MM.1S (cell line): ENCODE results near the gene MYMK.

ENCODE experiments used
- DNase-seq: peaks from one replicate; pipeline ENCODE4 v3.0.0-alpha.2; 2015
- H2AFZ ChIP-seq: fragments of 300-600 bp; sonication (generic); 2 replicates; pipeline ENCODE4 v1.6.0; 2016; ENCODE audit warnings: antibody characterized with exemption, low read length
- H3F3A ChIP-seq: fragments of 300-600 bp; sonication (generic); 2 replicates; pipeline ENCODE4 v1.6.1; 2016; ENCODE audit warnings: mild to moderate bottlenecking, antibody characterized with exemption, low read length, moderate library complexity, mixed read lengths; ENCODE audit not compliant: insufficient read depth
- H3K27ac ChIP-seq: fragments of 300-600 bp; sonication (generic); 2 replicates; pipeline ENCODE4 v1.5.1; 2016; ENCODE audit warnings: mild to moderate bottlenecking, low read length
- H3K27me3 ChIP-seq: fragments of 300-600 bp; sonication (generic); replicated peaks from 2 replicates; pipeline ENCODE4 v1.6.0; 2016; ENCODE audit warnings: low read length; ENCODE audit not compliant: insufficient read depth
- H3K36me3 ChIP-seq: fragments of 300-600 bp; sonication (generic); replicated peaks from 2 replicates; pipeline ENCODE4 v1.6.1; 2016; ENCODE audit warnings: mild to moderate bottlenecking, low read length, mixed read lengths; ENCODE audit not compliant: insufficient read depth
- H3K4me1 ChIP-seq: fragments of 300-600 bp; sonication (generic); 2 replicates; pipeline ENCODE4 v1.6.1; 2016; ENCODE audit warnings: low read length, mixed read lengths
- H3K4me2 ChIP-seq: fragments of 300-600 bp; sonication (generic); 2 replicates; pipeline ENCODE4 v1.6.0; 2016; ENCODE audit warnings: low read depth, low read length
- H3K4me3 ChIP-seq: fragments of 300-600 bp; sonication (generic); 2 replicates; pipeline ENCODE4 v1.5.1; 2016; ENCODE audit warnings: low read length, mixed read lengths
- H3K79me2 ChIP-seq: fragments of 300-600 bp; sonication (generic); 2 replicates; pipeline ENCODE4 v1.6.1; 2016; ENCODE audit warnings: mixed run types, low read length, mixed read lengths
- H3K9ac ChIP-seq: fragments of 300-600 bp; sonication (generic); 2 replicates; pipeline ENCODE4 v1.6.1; 2016; ENCODE audit warnings: low read length, mixed read lengths
- H3K9me2 ChIP-seq: fragments of 300-600 bp; sonication (generic); replicated peaks from 2 replicates; pipeline ENCODE4 v1.6.1; 2016; ENCODE audit warnings: mild to moderate bottlenecking, low read length, mixed read lengths; ENCODE audit not compliant: insufficient read depth
- H3K9me3 ChIP-seq: fragments of 300-600 bp; sonication (generic); replicated peaks from 2 replicates; pipeline ENCODE4 v1.6.1; 2016; ENCODE audit warnings: mild to moderate bottlenecking, low read length, mixed read lengths; ENCODE audit not compliant: insufficient read depth
- H4K20me1 ChIP-seq: fragments of 300-600 bp; sonication (generic); 2 replicates; pipeline ENCODE4 v1.6.1; 2016; ENCODE audit warnings: mild to moderate bottlenecking, low read length, moderate library complexity, mixed read lengths; ENCODE audit not compliant: insufficient read depth
- CTCF ChIP-seq: fragments of 300-600 bp; sonication (generic); IDR thresholded peaks from 2 replicates; pipeline ENCODE4 v1.5.1; 2016; ENCODE audit warnings: antibody characterized with exemption, low read length, mixed read lengths
- EZH2 ChIP-seq: fragments of 300-600 bp; sonication (generic); optimal IDR thresholded peaks from 2 replicates; pipeline ENCODE3; 2017; ENCODE audit warnings: low read depth, mild to moderate bottlenecking, antibody characterized with exemption, low read length, mixed read lengths
- EZH2phosphoT487 ChIP-seq: fragments of 300-600 bp; sonication (generic); IDR thresholded peaks from 2 replicates; pipeline ENCODE4 v1.6.1; 2018; ENCODE audit warnings: antibody characterized with exemption, low read length

Gene MYMK

GRCh38 chr9:133527444-133527920 is 2.7 kb upstream of the MYMK start:
- H3K4me3 ChIP-seq, result no peak overlapping the region
- no peak overlapping the region for H3K4me2 ChIP-seq
- H3K36me3 ChIP-seq, result no peaks in the 10 kb centered on the region
- no peak for DNase-seq
- no peaks in the 10 kb centered on the region for H3K4me1 ChIP-seq
- no peaks in the 10 kb centered on the region for H3K79me2 ChIP-seq
- peaks cover 96% of the 10 kb centered on the region for H3K27me3 ChIP-seq
- H2AFZ ChIP-seq, result no peak overlapping the region
- no peak overlapping the region for H3K27ac ChIP-seq
- H3K9ac ChIP-seq, result no peak overlapping the region
- no peaks in the 10 kb centered on the region for H3F3A ChIP-seq
- H3K9me3 ChIP-seq, result no peaks in the 10 kb centered on the region
- no peaks in the 10 kb centered on the region for H3K9me2 ChIP-seq
- no peaks in the 10 kb centered on the region for H4K20me1 ChIP-seq
- TF ChIP-seq CTCF (no peak), EZH2 (no peak), EZH2phosphoT487 (no peak)

- H3F3A ChIP-seq, result no peaks in the 10 kb centered on the region
- H4K20me1 ChIP-seq, result no peaks in the 10 kb centered on the region
- H3K9ac ChIP-seq, result no peak overlapping the region
- no peak overlapping the region for H3K27ac ChIP-seq
- H3K9me3 ChIP-seq, result no peaks in the 10 kb centered on the region
- TF ChIP-seq EZH2 (no peak), EZH2phosphoT487 (no peak), CTCF (no peak)
- H3K9me2 ChIP-seq, result no peaks in the 10 kb centered on the region
- H3K27me3 ChIP-seq, result peaks cover 96% of the 10 kb centered on the region
- no peak overlapping the region for H2AFZ ChIP-seq
- DNase-seq, result no peak
- H3K79me2 ChIP-seq, result no peaks in the 10 kb centered on the region
- no peaks in the 10 kb centered on the region for H3K4me1 ChIP-seq
- no peak overlapping the region for H3K4me2 ChIP-seq
- H3K36me3 ChIP-seq, result no peaks in the 10 kb centered on the region
- no peak overlapping the region for H3K4me3 ChIP-seq
These were observed 2.1 kb upstream of the MYMK start for GRCh38 chr9:133526721-133527321.

- no peak for TF ChIP-seq EZH2phosphoT487
- TF ChIP-seq CTCF, result no peak
- TF ChIP-seq EZH2, result no peak
- Histone ChIP-seq H3K4me2 (no peak overlapping the region), H3K79me2 (no peaks in the 10 kb centered on the region), H3K9ac (no peak overlapping the region), H3K27ac (no peak overlapping the region), H3K36me3 (no peaks in the 10 kb centered on the region), H3K27me3 (peaks cover 96% of the 10 kb centered on the region), H3K9me3 (no peaks in the 10 kb centered on the region), H3K4me1 (no peaks in the 10 kb centered on the region), H2AFZ (no peak overlapping the region), H3F3A (no peaks in the 10 kb centered on the region), H3K4me3 (no peak overlapping the region), H4K20me1 (no peaks in the 10 kb centered on the region), H3K9me2 (no peaks in the 10 kb centered on the region)
- DNase-seq, result no peak
These were observed 918 bp upstream of the MYMK start for GRCh38 chr9:133525677-133526076.
